Amniotic epithelial cell (primary cell): ENCODE results near the gene BACH1.
"Not testable (repeated sequence)": the region's sequence is repeated elsewhere in the genome, so short reads cannot be mapped to it uniquely, and the experiment has no call there.

Experiments used
- DNase-seq: peaks from one replicate; pipeline ENCODE4 v3.0.0-alpha.2; 2010; ENCODE audit warnings: low read depth

Gene BACH1

DNA sequence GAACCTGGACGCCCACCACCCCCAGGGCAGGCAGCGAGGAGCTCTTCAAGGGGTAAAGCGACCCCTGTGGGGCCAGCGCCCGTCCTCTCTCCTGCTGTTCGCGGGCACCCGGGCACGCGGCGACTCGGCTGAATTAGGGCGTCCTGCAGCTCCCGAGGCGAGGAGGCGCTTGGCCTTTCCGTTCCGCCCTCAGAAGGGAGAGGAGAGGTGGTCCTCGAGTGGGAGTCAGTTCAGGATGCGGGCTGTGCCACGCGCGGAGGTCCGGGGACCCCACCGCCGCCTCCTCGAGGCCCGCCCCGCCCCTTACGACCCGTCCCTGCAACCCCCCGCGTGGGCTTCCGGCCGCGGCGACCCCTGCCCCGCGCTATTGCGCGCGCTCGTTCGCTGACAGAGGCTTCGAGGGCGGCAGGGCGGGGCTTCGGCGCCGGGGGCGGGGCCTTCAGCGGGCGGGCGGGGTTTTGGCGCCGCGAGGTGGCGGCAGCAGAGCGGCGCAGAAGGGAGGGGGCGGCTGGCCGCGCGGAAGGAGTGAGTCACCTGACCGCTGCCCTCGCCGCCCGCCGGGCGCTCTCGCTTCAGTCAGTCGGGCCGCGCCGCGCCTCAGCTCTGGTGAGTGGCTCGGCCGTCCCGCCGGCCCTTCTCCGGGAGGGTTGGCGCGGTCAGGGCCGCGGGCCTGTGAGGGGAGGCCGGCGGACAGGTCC, at the start of gene BACH1:
BACH1 (plus strand) TSS at position 575 of the 698 bp plus-strand sequence. CDS start 22,359 bp downstream, outside the sequence.
- peak; percentile 86 for DNase-seq

DNA sequence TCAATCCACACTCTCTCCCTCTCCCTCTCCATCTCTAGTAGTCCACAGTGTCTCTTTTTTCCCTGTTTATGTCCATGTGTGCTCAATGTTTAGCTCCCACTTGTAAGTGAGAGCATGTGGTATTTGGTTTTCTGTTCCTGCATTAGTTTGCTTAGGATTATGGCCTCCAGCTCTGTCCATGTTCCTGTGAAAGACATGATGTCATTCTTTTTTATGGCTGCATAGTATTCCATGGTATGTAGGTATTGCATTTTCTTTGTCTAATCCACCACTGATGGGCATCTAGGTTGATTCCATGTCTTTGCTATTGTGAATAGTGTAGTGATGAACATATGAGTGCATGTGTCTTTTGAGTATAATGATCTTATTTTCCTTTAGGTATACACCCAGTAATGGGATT, 49.4 kb upstream of the BACH1 start:
- not testable (repeated sequence) for DNase-seq

DNA sequence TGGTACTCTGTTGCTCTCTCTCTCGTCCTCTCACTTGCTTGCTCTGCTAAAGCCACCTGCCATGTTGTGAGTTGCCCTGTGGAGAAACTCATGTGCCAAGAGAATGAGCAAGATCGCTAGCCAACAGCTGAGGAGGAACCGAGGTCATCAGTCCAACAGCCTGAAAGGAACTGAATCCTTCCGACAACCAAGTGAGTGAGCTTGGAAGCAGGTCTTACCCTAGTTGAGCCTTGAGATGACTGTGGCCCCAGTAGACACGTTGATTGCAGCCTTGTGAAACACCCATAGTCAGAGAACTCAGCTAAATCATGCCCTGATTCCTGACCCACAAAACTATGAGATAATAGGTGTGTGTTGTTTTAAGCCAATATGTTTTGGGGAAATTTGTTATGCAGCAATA, 48.1 kb upstream of the BACH1 start:
- no peak for DNase-seq

DNA sequence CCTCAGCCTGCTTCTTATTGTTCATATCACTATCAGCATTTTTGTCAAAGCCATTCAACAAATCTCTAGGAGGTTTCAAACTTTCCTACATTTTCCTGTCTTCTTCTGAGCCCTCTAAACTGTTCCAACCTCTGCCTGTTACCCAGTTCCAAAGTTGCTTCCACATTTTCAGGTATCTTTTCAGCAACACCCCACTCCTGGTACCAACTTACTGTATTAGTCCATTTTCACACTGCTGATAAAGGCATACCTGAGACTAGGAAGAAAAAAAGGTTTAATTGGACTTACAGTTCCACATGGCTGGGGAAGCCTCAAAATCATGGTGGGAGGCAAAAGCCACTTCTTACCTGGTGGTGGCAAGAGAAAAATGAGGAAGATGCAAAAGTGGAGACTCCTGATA, 44.9 kb upstream of the BACH1 start:
- DNase-seq: not testable (repeated sequence)

DNA sequence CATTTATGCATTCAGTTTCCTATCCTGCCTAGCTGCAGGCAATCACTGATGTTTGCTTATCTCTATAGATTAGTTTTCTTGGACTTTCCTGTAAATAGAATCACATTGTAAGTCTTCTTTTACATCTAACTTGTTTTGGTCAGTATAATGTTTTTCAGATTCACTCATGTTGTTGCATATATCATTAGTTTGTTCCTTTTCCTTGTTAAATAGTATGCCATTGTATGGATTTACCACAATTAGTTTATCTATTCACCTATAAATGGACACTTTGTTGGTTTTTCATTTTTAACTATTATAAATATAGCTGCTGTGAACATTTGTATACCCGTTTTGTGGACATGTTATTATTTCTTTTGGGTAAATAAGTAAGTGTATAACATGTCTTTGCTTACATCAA, 44.2 kb upstream of the BACH1 start:
- no peak for DNase-seq

DNA sequence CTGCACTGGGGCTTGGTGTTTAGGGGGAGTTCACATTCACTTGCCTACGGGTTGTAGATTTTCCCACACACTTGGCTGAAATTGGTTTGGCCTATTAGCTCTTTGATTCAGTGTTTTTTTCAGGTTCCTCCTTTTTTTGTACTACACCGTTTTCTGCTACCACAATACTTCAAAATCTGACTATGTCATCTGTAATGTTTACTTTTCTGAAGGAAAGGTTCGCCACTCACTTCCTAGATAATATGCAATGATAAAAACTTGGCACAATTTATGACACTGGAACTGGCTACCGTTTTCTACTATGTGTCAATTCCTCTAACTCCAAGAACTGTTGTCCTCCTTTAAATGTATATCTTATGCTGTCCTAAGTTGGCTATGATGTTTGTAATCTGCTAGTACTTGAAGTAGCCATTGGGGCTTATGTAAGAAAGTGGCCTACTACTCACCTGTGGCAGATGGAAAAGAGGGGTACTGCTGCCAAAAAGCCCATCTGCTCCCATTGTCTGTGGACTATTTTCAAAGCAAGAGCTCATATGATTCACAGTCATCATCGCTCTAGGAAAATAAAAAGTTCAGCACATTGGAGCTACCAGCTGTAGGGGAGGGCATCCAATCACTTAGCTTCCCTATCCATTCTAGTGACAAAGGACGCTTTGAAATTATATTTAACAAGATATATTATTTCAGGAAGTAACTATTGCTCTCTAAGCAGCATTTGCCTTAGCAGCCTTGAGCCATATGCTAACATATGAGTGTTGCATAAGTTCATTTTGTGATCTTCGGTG, 42.4 kb upstream of the BACH1 start:
- no peak for DNase-seq

DNA sequence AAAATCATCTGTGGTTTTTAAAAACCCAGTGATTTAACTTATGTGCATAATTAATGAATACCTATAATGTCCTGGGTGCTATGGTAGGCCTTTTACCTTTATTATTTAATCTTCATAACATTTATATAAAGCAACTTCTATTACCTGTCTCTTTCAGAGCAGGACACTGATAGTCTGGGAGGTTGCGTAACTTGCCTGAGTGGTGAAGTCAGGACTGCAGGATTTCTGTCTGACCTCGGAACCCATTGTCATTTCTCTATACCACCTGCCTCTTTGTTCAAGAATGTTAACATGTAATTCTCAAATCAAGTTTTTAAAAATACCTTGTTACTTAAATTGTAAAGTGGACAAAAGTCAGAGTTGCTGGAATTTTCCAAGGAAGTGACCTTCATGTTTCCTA, 41.0 kb upstream of the BACH1 start:
- peak; percentile 48 for DNase-seq

DNA sequence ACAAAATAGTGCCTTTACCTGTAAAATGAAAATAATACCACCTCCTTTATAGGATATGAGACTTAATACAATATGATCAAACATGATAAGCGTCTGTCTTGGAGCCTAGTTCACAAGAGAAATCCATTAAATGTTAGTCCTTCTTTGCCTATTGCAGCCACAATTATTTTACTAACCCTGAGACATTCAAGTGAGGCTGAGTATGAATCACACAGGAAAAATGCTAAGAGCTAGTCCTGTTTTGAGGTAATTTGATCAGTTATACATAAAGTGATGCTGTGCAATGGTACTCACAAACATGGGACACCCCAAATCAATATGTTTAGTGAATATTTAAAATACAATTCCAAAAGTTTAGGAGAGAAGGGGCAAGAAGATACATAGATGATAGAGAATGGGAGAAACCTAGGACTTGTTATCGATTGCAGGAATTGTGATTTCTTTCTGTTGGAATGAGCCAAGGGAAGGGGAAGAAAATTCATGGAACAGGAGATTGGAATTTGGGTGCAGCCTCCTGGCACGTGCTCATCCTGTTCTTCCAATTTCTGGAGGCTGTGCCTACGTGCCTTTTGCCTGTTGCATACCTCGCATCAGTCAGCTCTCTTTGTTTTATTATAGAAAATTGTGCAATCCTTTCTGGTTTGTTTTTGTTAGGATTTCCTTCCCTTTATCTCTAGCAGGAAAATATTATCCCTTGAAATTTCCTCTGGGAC, 39.9 kb upstream of the BACH1 start:
- peak; percentile 80 for DNase-seq

DNA sequence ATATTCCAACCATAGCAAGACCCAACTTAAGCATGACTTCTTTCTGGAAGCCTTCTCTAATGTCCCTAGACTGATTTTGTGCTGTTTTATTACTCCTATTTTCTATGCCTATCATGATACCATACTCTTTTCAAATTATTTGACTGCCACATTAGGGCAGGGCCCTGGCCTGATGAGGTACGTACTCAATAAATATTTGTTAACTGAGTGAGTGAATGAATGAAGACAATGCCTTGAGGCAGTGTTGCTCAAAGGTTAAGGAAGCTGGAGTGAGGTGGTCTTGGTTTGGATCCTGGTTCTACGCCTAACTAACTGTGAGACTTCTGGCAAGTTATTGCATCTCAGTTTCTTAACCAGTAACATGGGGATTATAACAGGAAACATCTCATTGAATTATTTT, 38.3 kb upstream of the BACH1 start:
- DNase-seq: no peak

DNA sequence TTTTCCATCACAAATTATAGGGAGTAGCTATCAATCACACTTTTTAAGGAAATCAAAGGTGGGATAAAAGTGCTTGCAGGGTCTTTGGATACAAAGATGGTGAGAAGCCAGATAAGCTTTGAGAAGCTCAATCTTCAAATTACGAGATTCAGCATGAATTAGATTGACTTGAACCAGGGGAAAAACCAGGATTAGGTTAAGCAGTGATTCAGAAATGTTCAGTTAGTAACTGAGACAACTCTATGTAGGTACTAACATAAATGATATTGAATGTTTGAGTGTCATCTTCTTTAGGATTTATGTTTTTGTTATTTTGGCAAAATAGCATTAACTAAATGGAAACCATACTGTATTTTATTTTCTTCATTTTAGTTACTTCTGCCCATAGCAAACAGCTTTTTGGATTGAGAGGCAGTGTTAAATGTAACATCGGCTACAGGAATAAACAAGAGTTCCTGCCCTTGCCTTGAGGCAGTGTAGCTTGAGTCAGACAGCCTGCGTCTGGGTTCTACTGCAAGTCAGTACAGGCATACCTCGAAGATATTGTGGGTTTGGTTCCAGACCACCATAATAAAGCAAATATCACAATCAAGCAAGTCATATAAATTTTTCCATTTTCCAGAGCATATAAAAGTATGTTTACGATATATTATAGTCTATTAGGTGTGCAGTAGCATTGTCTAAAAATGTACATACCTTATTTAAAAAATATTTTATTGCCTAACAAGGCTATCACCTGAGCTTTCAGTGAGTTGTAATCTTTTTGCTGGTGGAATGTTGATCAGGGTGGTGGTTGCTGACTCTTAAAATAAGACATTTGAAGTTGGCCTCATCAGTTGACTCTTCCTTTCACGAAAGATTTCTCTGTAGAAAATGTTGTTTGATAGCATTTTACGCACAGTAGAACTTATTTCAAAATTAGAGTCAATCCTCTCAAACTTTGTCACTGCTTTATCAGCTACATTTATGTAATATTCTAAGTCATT, 36.9 kb upstream of the BACH1 start:
- DNase-seq: no peak

DNA sequence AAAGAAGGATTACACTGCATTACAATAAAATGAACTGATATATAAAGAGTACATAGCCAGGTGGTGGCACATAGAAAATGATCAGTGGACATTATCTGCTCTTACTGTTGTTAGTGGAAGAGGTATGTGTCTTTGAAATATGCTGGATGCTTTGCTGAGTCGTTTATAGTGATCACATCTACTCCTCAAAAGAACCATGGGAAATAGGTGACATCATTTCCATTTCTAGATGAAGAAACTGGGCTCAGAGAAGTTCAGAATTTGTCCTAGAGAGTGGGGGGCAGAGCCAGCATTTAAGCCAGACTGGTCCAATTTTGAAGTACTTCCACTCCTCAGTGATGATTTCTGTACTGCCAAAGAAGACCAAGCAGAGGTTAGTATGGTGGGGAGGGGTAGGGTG, 34.0 kb upstream of the BACH1 start:
- DNase-seq: peak; percentile 20

DNA sequence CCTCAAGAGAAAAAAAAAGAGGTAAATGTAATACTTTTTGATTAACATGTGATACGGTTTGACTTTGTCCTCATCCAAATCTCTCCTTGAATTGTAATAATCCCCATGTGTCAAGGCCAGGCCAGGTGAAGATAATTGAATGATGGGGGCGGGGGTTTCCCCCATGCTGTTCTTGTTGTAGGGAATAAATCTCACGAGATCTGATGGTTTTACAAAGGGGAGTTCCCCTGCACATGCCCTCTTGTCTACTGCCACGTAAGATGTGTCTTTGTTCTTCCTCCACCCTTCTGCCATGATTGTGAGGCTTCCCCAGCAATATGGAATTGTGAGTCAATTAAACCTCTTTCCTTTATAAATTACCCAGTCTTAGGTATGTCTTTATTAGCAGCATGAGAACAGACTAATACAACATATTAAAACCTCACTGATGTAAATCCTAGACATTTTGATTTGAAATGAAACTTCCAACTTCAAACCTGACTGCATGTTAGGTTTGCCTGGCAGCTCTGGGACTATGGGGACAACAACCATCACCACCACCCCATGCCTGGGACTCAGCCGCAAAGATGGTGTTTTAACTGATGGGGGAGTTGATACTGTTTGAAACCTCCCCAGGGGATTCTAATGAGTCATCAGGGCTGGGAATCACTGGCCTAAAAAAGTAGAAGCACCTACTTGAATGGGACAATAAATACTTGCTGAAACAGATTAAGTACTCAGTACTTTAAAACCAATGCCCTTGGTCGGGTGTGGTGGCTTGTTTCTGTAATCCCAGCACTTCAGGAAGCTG, 32.8 kb upstream of the BACH1 start:
- DNase-seq: no peak

DNA sequence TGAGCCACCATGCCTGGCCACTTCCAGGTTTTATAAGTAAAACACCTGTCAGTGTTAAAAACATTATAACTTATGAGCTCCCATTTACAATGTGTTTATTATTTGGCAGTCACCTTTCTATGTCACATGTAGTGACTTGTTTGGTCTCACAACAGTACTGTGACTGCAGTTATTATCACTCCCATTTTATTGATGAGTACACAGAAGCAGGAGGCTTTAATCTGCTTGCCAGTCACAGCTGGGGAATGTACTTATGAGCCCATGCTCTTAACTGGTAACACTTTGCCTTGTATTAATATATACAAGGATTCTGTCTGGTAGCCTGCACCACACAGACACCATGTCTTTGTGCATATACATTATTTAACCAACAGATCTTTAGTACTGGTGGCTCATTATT, 31.1 kb upstream of the BACH1 start:
- DNase-seq: no peak

DNA sequence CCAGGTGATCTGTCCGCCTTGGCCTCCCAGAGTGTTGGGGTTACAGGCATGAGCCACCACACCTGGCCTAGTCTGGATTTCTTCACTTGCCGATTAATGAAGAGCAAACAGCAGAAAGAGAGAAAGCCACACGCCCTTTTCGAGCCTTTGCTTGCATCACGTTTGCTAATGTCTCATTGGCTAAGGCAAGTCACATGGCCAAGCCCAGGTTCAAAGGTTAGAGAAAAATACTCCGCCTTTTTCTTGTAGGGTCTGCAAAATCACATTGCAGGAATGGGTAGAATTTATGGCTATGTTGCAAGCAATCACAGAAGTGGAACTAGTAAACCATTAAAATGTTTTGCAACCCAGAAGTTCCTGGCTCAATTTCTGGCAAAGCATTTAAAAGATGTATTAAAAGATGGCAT, 26.8 kb upstream of the BACH1 start:
- peak; percentile 36 for DNase-seq

DNA sequence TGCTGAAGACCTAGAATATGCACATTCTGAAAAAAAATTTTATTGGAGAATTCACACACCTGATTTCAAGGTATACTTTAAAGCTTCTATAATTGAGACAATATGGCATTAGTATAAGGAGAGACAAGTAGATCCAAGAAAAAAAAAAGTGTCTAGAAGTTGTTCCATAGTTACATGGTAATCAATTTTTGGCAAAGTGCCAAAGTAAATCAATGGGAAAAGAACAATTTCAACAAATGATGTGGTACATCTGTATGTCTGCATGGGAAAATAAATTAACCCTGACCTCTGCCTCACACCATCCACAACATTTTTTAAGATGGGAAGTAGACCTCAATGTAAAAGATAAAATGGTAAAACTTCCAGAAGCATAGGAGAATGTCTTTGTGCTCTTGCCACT, 21.3 kb upstream of the BACH1 start:
- no peak for DNase-seq

DNA sequence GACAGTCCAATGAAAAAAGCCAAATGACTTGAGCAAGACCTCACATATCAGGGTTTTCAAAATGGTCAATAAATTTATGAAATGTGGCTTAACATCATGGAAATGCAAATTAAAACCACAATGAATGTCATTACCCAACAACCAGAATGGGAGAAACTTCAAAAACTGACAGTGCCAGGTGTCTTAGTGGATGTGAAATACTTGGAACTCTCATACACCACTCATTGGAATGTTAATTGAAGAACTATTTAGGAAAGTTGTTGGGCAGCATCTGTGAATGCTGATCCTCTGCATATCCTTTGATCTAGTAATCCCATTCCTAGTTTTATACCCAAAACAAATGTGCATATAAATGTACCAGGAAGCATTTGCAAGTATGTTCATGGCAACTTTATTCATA, 19.2 kb upstream of the BACH1 start:
- no peak for DNase-seq

DNA sequence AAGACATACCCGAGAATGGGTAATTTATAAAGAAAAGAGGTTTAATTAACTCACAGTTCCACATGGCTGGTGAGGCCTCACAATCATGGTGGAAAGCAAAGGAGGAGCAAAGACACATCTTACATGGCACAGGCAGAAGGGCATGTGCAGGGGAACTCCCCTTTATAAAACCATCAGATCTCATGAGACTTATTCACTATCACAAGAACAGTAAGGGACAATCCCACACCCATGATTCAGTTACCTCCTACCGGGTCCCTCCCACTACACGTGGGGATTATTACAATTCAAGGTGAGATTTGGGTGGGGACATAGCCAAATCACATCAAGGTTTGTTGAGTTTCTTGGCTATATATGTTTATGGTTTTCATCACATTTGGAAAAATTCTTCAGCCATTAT, 16.9 kb upstream of the BACH1 start:
- DNase-seq: not testable (repeated sequence)

DNA sequence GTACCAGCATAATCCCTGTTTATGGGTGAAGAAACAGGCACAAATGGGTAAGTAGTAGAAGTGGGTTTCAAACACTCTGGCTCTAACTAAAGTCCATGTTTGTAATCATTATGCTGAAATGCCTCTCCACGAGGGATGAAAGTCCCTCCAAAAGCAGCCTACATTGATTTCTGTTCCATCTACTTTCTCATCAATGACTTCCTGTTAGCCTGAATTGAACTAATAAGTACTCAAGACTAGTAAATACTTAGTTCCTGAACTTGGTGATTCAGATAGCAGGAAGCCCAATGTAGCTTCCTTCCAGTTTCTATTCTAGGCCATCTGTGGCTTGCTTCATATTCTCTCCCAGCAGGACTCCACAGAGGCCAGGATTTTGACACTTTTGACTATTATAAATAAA, 11.3 kb upstream of the BACH1 start:
- DNase-seq: no peak

DNA sequence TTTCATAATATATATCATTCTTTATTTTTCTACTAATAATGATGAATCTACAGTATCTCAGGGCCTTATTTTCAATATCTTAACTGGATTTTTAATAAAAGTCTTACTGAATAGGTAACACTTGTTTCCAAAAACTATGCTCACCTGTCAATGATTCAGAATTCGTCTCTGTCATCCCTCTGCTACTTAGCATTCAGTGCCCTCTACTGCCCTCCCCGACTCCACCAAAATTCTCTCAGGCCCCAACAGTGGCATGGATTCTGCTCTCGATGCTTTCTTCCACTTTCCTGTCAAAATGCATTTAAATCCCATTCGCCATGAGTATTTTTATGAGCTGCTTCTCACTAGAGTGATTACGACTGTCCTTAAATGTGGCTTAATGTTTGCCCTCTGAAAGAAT, 10.5 kb upstream of the BACH1 start:
- DNase-seq: no peak

DNA sequence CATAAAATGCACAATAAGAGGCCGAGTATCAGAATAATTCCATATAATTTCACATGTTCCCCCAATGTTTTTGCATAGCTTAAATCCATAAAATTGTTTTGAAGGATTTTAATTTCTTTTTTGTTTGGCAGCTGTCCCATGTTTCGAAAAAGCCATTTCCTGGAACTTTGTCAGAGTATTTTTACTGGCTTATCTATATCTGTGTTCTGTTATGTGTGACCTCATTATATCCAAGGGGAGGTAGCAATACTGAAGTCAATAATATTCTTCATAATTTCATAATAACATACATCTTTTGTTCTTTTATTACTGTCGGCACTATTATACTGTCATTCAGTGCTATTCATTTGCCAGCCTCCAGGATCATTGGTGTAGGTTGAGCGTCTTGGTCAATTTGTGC, 9.4 kb upstream of the BACH1 start:
- no peak for DNase-seq

DNA sequence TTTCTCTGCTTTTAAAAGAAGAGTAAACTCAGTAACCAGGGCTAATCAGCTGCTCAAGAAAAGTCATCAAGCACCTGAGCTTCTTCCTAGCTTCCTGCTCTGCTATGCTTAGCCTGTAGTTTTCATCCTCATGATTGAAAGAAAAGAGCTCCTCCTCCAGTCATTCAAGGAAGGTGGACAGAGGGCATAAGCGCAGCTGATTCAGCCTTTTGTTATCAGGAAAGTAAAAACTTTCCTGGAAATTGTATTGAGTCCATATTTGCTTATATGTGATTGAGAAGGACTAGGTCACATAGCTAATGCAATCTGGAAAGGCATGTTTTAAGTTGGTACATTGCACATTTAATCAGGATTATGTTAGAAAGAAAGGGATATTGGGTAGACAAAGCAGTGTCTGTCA, 8.5 kb upstream of the BACH1 start:
- DNase-seq: no peak
